Activated CD8-positive, alpha-beta T cell treated with anti-CD3 and anti-CD28 coated beads for 36 hours (primary cell): ENCODE results near the gene MFSD6. TPM values are rescaled to one million over a fixed set of nuclear protein-coding genes. Genes with fewer than 3 reads are reported as not detected.
A peak's percentile ranks its signal among the peaks of the same experiment; 100 is the strongest.

ENCODE experiments used
- ATAC-seq: fragments of 200-7000 bp; cut with Tn5 transposase; one replicate; pipeline ENCODE4 v1.10.0; 2021; ENCODE audit warnings: mild to moderate bottlenecking, moderate library complexity
- CTCF ChIA-PET: fragments of 350-600 bp; sonication (Branson Sonifier 250); formaldehyde crosslinking; loops from one replicate; lab custom pipeline; 2021; ENCODE audit warnings: antibody characterized with exemption; lab: Charles Lee
- POLR2A ChIA-PET: fragments of 350-600 bp; sonication (Branson Sonifier 250); formaldehyde crosslinking; loops from one replicate; lab custom pipeline; 2021; ENCODE audit warnings: antibody characterized with exemption; lab: Charles Lee
- DNase-seq: peaks from one replicate; pipeline ENCODE4 v3.0.0-alpha.2; 2020
- H3K27ac Mint-ChIP-seq: one replicate; pipeline ENCODE4 v1.8.0; 2021; ENCODE audit warnings: mild to moderate bottlenecking, mixed read lengths
- H3K27me3 Mint-ChIP-seq: one replicate; pipeline ENCODE4 v1.8.0; 2021; ENCODE audit warnings: mixed read lengths
- H3K36me3 Mint-ChIP-seq: one replicate; pipeline ENCODE4 v1.8.0; 2021; ENCODE audit warnings: low read depth, mixed read lengths
- H3K4me1 Mint-ChIP-seq: one replicate; pipeline ENCODE4 v1.8.0; 2021; ENCODE audit warnings: low read depth, mixed read lengths
- H3K4me3 Mint-ChIP-seq: one replicate; pipeline ENCODE4 v1.8.0; 2021; ENCODE audit warnings: mild to moderate bottlenecking, moderate library complexity, mixed read lengths
- H3K9me3 Mint-ChIP-seq: one replicate; pipeline ENCODE4 v1.8.0; 2021; ENCODE audit warnings: mixed read lengths
- intact Hi-C: fragments of 100-400 bp; cut with micrococcal nuclease; formaldehyde crosslinking; loops from one replicate; pipeline ENCODE4 v1.10.0; 2022
- total RNA-seq, 2 experiments: library from RNA; stranded (reverse); gene quantifications; one replicate each; pipeline ENCODE4 v1.2.3, GENCODE V29; 2021
- TF ChIP-seq, protein P1 (sequence below): fragments of 200-600 bp; IDR thresholded peaks from one replicate; pipeline ENCODE4 v1.8.0; 2022; ENCODE audit warnings: antibody characterized with exemption, mild to moderate bottlenecking

The MFSD6 gene
- total RNA-seq, 2 experiments from 2014 or later: 31.5 to 32.8 TPM

DNA sequence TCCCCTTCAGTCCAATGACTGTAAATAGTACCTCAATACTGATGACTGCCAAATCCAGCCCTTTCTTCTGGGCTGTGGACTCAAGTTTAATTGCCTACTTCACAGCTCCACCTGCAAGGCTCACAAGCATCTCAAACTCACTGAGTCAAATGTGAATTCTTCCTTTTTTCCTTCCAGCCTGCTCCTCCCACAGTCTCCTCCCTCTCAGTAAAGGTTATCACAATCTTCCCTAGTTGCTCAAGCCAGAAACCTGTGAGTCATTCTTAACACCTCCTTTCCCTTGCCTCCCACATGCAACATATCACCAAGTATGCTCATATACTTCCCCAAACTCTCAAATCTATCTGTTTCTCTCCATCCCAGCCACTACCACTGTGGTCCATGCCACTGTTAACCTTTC lies 3.7 kb upstream of the MFSD6 start:
- ChIA-PET POLR2A (no interaction called here), CTCF (interaction anchor here (1.4 kb wide), 1 partner anchor 11 kb away, joined by 3 read pairs; no protein-coding TSS in a partner anchor)
- Mint-ChIP-seq H3K9me3 (no peaks in the 10 kb centered on the region), H3K4me1 (peaks cover 1% of the 10 kb centered on the region), H3K27me3 (no peaks in the 10 kb centered on the region), H3K4me3 (no peak overlapping the region), H3K36me3 (no peaks in the 10 kb centered on the region), H3K27ac (no peak overlapping the region)
- DNase-seq (peak; percentile 39), ATAC-seq (peak; percentile 35)
- TF ChIP-seq, protein P1, sequence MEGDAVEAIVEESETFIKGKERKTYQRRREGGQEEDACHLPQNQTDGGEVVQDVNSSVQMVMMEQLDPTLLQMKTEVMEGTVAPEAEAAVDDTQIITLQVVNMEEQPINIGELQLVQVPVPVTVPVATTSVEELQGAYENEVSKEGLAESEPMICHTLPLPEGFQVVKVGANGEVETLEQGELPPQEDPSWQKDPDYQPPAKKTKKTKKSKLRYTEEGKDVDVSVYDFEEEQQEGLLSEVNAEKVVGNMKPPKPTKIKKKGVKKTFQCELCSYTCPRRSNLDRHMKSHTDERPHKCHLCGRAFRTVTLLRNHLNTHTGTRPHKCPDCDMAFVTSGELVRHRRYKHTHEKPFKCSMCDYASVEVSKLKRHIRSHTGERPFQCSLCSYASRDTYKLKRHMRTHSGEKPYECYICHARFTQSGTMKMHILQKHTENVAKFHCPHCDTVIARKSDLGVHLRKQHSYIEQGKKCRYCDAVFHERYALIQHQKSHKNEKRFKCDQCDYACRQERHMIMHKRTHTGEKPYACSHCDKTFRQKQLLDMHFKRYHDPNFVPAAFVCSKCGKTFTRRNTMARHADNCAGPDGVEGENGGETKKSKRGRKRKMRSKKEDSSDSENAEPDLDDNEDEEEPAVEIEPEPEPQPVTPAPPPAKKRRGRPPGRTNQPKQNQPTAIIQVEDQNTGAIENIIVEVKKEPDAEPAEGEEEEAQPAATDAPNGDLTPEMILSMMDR: no peak
- intact Hi-C loops: loop anchor here (10.0 kb wide), 1 partner anchor 270 kb away; no protein-coding TSS in a partner anchor

DNA sequence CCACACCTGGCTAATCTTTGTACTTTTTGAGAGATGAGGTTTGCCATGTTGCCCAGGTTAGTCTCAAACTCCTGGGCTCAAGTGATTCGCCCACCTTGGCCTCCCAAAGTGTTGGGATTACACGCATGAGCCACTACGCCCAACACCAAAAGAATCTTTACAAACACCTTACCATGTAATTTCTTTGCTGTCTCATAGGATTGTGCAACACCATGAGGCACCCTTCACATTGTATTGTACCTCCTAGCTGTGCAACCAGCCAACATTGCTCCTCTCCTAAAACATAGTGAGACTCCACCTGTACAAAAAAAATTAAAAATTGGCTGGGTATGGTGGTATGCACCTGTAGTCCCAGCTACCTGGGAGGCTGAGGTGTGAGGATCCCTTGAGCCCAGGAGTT lies 3.1 kb upstream of the MFSD6 start:
- TF ChIP-seq, protein P1: no peak

DNA sequence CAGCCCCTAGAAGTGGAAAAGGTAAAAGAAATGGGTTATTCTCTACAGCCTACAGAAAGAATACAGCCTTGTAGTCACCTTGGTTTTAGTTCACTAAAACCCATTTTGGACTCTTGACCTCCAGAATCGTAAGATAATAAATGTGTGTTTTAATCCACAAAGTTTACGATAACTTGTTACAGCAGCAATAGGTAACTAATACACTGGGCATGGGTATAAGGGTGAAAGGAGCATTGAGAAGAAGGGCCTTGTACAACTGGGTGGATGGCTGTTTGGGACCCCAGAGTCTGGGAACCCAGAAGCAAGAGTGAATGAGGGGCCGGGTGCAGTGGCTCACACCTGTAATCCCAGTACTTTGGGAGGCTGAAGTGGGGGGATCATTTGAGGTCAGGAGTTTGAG lies 2.2 kb upstream of the MFSD6 start:
- Mint-ChIP-seq H3K27ac (no peak overlapping the region), H3K27me3 (no peaks in the 10 kb centered on the region), H3K4me3 (no peak overlapping the region), H3K4me1 (peaks cover 12% of the 10 kb centered on the region), H3K9me3 (no peaks in the 10 kb centered on the region), H3K36me3 (no peaks in the 10 kb centered on the region)
- TF ChIP-seq, protein P1: no peak
- ATAC-seq (no peak), DNase-seq (no peak)
- POLR2A ChIA-PET: no interaction called here
- intact Hi-C loops: loop anchor here (10.0 kb wide), 1 partner anchor 269 kb away; no protein-coding TSS in a partner anchor
- CTCF ChIA-PET: no interaction called here

More for the DNA sequence above, 3.1 kb upstream of the MFSD6 start:
- ATAC-seq: no peak
- no peaks in the 10 kb centered on the region for H3K27me3 Mint-ChIP-seq
- H3K36me3 Mint-ChIP-seq: no peaks in the 10 kb centered on the region
- no peak for DNase-seq
- POLR2A ChIA-PET: no interaction called here
- no peak overlapping the region for H3K4me3 Mint-ChIP-seq
- no peak overlapping the region for H3K27ac Mint-ChIP-seq
- H3K9me3 Mint-ChIP-seq: no peaks in the 10 kb centered on the region
- intact Hi-C loops: loop anchor here (10.0 kb wide), 1 partner anchor 270 kb away; no protein-coding TSS in a partner anchor
- CTCF ChIA-PET: interaction anchor here (1.4 kb wide), 1 partner anchor 12 kb away, joined by 3 read pairs; no protein-coding TSS in a partner anchor
- peaks cover 7% of the 10 kb centered on the region for H3K4me1 Mint-ChIP-seq

DNA sequence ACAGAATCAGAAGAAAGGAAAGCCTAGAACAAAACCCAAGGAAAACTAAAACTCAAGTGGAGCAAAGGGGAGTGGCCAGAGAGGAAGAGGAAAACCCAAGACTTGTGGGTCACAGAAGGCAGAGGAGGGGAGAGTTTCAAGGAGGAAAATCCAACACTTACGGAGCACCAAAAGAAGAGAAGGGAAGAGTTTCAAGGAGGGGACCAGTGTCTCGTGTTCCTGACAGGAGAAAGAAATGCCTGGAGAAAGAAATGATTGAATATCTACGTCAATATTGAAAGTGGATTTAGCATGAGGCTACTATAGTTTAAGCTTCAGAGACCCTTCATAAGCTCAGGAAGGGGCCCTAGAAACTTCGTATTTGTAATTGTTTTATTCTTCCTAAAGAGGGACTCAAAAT lies 1.4 kb upstream of the MFSD6 start:
- Mint-ChIP-seq H3K27ac (no peak overlapping the region), H3K4me1 (peaks cover 17% of the 10 kb centered on the region), H3K36me3 (no peaks in the 10 kb centered on the region), H3K27me3 (no peaks in the 10 kb centered on the region), H3K4me3 (no peak overlapping the region), H3K9me3 (no peaks in the 10 kb centered on the region)
- DNase-seq (no peak), ATAC-seq (no peak)
- ChIA-PET POLR2A (interaction anchor here (0.8 to 1.4 kb wide), 9 partner anchors 9 to 475 kb away, joined by 3 to 10 read pairs (median 4); no protein-coding TSS in a partner anchor), CTCF (interaction anchor here (0.9 to 1.0 kb wide), 3 partner anchors 9 to 39 kb away, joined by 3 to 4 read pairs (median 3); no protein-coding TSS in a partner anchor)
- intact Hi-C loops: loop anchor here (10.0 kb wide), 1 partner anchor 268 kb away; no protein-coding TSS in a partner anchor
- TF ChIP-seq, protein P1: no peak

DNA sequence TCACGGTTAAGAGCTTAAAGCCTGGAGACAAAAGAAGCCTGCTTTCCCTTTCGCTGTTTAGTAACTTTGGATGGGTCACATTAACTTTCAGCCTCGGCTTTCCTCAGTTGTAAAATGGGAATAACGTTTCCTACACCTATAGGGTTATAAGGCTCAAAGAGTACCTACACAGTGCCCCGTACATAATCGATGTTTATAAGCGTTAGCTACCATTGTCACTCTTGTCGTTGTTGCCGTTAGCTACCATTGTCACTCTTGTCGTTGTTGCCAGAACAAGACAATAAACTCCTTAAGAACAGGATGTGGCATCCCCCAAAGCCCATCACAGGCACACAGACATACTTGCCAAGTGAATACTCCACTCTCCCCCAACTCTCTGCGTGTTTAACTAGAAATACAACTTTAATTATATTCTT lies 901 bp upstream of the MFSD6 start:
- H3K27ac Mint-ChIP-seq: no peak overlapping the region
- H3K4me3 Mint-ChIP-seq: peak overlapping the region; percentile 77
- intact Hi-C loops: loop anchor here (10.0 kb wide), 1 partner anchor 268 kb away; no protein-coding TSS in a partner anchor
- DNase-seq: peak; percentile 76
- H3K36me3 Mint-ChIP-seq: no peaks in the 10 kb centered on the region
- ChIA-PET POLR2A (interaction anchor here (0.8 to 1.8 kb wide), 11 partner anchors 9 to 475 kb away, joined by 3 to 11 read pairs (median 4); partner anchors contain the start of gene NEMP2), CTCF (interaction anchor here (0.5 to 1.0 kb wide), 4 partner anchors 9 to 503 kb away, joined by 3 to 4 read pairs (median 3); no protein-coding TSS in a partner anchor)
- H3K27me3 Mint-ChIP-seq: no peaks in the 10 kb centered on the region
- peaks cover 21% of the 10 kb centered on the region for H3K4me1 Mint-ChIP-seq
- TF ChIP-seq, protein P1: no peak
- H3K9me3 Mint-ChIP-seq: no peaks in the 10 kb centered on the region
- peak; percentile 41 for ATAC-seq
